ENCODE measurements around the gene PMIS2.

DNA sequence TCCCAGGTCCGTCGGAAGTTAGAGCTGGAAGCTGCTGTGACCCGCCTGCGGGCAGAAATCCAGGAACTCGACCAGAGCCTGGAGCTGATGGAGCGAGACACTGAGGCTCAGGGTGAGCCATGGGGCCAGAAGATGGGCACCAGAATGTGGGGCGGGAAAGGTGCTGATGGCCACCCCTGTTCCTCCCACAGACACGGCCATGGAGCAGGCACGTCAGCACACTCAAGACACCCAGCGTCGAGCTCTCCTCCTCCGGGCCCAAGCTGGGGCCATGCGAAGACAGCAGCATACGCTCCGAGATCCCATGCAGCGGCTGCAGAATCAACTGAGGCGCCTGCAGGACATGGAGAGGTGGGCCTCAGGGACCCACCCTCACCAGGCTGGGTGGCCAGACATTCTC, 29.1 kb downstream of the PMIS2 start:
- TF ChIP-seq, protein P1, sequence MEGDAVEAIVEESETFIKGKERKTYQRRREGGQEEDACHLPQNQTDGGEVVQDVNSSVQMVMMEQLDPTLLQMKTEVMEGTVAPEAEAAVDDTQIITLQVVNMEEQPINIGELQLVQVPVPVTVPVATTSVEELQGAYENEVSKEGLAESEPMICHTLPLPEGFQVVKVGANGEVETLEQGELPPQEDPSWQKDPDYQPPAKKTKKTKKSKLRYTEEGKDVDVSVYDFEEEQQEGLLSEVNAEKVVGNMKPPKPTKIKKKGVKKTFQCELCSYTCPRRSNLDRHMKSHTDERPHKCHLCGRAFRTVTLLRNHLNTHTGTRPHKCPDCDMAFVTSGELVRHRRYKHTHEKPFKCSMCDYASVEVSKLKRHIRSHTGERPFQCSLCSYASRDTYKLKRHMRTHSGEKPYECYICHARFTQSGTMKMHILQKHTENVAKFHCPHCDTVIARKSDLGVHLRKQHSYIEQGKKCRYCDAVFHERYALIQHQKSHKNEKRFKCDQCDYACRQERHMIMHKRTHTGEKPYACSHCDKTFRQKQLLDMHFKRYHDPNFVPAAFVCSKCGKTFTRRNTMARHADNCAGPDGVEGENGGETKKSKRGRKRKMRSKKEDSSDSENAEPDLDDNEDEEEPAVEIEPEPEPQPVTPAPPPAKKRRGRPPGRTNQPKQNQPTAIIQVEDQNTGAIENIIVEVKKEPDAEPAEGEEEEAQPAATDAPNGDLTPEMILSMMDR (IDR thresholded peaks at IDR 0.05): no peak
- TF ChIP-seq POLR2AphosphoS5 (IDR thresholded peaks at IDR 0.05) (no peak), POLR2A (IDR thresholded peaks at IDR 0.05) (no peak)
